HG03196 (cell line): Measurements from ENCODE around the gene RECQL5.

Source experiments
- ATAC-seq: cut with Tn5 transposase; IDR thresholded peaks from one replicate; pipeline ENCODE4 v1.9.1; 2021; ENCODE audit not compliant: unreplicated experiment

Gene RECQL5

DNA sequence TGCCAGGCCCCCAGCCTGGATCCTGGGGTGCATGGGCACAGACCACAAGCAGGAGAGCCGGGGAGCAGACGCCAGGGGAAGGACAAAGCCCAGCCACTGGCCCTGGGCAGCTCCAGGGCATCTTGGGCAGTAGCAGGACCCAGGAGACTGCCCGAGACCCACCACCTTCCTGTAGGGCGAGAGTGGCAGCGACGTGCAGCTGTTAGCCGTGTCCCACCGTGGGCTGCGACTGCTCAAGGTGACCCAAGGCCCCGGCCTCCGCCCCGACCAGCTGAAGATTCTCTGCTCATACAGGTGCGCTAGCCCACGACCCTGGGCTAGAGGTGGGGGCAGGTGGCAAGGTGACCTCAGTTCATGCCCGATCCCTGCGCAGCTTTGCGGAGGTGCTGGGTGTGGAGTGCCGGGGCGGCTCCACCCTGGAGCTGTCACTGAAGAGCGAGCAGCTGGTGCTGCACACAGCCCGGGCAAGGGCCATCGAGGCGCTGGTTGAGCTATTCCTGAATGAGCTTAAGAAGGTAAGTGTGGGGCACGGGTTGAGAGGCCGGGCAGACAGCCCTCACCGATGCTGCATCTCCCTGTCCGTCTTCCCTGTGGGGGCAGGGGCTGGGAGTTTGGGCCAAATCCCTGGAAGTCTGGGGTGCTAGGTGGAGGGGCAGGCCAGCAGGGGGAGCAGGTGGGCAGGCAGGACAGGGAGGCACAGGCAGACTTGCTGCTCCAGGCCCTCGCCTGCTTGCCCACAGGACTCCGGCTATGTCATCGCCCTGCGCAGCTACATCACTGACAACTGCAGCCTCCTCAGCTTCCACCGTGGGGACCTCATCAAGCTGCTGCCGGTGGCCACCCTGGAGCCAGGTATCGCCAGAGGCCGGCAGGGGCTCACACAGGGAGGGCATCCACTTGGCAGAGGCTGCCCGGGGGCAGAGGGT, 47.2 kb downstream of the RECQL5 start:
- ATAC-seq, result no peak

GRCh38 chr17:75617675-75618074, 49.3 kb downstream of the RECQL5 start:
- no peak for ATAC-seq

DNA sequence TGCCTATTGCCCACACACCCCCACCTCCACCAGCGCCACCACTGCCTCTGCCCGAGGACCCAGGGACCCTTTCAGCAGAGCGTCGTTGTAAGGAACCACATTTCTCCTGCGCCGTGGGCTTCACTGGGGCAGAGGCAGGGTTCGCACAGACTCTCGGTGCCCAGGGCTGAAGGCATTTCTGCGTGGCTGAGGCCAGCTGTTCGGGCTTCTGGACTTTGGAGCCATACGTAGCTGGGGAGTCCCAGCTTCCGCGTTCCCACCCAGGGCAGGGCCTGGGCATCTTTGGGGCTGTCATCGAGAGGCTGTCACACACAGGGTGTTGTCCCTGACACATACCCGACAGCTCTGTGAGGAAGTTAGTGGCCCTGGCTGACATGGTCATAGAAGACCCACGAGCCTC, 49.7 kb downstream of the RECQL5 start:
- no peak for ATAC-seq

GRCh38 chr17:75616521-75617122, 50.3 kb downstream of the RECQL5 start:
- ATAC-seq, result no peak

DNA sequence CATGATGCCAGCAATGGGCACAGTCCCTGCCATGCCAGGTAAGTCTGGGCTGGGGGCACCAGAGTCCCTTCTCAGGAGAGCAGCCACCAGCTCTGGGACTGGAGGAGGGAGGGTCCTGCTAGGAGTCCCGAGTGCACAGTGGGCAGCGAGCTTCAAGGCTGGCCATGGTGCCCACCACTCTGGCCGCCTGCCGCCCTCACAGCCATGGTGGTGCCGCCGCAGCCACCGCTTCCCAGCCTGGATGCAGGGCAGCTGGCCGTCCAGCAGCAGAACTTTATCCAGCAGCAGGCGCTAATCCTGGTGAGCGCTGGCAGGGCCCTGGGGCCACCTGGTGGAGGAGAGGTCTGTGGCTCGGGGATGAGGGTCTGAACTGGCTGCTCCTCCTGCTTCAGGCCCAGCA, 51.7 kb downstream of the RECQL5 start:
- no peak for ATAC-seq

GRCh38 chr17:75614556-75615270, 52.2 kb downstream of the RECQL5 start:
- no peak for ATAC-seq

DNA sequence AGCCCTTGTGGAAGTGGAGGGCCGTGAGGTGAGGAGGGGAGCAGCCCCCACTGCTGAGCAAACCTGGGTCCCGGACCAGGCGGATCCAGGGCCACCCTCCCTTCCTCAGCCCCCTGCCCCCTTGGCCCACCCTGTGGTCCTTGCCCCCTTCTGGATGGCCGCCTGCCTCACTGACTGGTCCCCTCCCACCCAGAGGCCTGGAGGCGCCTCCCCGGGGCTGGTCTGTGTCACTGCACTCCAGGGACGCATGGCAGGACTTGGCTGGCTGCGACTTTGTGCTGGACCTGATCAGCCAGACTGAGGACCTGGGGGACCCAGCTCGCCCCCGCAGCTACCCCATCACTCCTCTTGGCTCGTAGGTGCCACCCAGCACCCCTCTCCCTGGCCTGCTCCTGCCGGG, 52.9 kb downstream of the RECQL5 start:
- no peak for ATAC-seq

GRCh38 chr17:75612906-75613626, 53.9 kb downstream of the RECQL5 start:
- ATAC-seq, result no peak

DNA sequence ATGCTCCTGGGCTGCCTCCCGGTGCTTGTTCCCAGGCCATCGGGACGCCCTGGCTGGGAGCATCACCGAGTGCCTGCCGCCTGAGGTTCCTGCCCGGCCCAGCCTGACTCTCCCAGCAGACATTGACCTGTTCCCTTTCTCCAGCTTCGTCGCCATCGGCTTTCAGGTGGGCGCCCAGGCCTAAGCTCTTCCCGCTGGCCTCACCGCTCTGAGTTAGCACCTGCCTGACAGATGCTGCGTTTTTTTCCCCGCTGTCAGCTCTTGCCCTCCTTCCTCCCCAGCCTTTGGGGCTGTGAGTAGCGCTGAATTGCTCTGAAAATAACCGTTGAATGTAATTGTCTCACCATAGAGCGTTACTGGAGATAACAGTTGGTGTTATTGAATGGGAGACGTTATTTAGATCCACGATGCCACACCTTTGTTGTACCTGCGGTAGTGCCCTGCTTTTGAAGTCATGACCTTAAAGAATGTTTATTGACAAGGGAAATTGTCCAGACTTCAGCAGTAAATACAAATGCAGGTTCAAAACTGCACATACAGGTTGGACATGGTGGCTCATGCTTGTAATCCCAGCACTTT, 55.0 kb downstream of the RECQL5 start:
- no peak for ATAC-seq

- no peak for ATAC-seq
Measured at GRCh38 chr17:75610103-75610984, 56.6 kb downstream of the RECQL5 start.

DNA sequence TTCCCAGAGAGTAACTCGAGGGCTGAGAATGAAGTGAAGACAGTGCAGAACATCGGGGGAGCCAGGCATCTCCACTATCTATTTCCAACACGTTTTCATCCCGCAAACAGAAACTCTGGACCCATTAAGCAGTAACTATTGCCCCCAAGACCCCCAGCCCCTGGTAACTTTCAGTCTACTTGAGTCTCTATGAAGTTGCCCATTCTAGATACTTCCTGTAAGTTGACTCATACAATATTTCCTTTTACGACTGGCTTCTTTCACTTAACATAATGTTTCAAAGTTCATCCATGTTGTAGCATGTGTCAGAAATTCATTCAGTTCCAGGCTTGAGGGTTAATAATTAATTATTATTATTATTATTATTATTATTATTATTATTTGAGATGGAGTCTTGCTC, 59.9 kb downstream of the RECQL5 start:
- no peak for ATAC-seq

DNA sequence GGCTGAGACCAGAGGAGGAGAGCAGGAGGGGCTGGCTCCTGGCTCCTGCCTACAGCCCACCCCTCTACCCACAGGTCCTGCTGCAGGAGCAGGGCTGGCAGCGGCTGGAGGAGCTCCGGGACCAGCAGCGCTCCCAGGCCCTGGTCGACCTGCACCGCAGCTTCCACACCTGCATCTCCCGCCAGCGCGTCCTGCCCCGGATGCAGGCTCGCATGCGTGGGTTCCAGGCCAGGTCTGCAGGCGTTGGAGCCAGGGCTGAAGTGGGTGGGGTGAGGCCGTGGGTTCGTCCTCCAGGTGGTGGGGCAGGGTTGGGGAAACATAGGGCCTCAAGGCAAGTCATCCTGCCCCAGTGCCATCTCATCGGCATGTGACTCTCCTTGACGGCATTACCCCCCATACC, 61.2 kb downstream of the RECQL5 start:
- no peak for ATAC-seq

DNA sequence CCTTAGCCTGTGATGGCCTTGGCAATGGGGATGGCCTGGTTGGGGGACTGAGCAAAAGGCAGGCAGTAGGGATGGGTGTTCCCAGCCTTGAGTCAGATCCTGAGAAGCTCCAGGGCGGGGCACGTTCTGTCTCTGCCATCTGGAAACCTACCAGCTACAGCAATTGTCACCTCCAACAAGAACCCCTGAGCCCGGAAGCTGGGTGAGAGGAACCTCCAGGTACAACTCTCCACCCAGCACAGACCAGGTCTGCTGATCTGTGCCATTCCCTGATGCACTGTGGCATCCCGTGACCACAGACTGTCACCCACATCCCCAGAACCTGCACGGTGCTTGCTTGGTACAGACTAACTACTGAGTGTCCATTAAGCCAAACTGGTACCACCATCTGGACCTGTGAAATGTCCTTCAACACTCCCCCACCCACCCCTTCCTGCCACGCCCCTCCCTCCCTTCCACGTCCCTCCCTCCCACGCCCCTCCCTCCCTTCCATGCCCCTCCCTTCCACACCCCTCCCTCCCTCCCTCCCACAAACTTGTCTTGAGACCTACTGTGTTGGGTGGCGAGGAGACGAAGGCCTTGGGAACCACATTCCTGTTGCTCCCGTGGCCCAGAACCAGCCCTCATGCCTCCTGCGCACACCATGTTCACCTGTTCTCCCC, 62.8 kb downstream of the RECQL5 start:
- ATAC-seq, result no peak

DNA sequence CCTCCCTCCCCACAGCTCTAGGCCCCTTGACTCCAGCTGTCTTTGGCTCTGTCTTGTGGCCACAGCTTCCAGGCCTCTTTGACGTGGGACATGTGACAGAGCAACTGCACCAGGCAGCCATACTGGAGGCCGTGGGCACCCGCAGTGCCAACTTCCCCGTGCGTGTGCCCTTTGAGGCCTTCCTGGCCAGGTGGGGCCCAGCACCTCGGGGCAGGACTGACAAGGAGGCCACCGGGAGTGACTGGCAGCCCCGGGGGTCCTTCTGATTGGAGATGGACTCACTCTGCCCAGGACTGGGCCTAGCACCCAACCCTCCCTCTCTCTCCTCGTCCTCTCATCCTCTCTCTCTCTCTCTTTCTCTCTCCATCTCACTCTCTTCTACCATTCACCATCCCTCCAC, 63.8 kb downstream of the RECQL5 start:
- no peak for ATAC-seq

GRCh38 chr17:75602644-75603043, 64.3 kb downstream of the RECQL5 start:
- no peak for ATAC-seq

DNA sequence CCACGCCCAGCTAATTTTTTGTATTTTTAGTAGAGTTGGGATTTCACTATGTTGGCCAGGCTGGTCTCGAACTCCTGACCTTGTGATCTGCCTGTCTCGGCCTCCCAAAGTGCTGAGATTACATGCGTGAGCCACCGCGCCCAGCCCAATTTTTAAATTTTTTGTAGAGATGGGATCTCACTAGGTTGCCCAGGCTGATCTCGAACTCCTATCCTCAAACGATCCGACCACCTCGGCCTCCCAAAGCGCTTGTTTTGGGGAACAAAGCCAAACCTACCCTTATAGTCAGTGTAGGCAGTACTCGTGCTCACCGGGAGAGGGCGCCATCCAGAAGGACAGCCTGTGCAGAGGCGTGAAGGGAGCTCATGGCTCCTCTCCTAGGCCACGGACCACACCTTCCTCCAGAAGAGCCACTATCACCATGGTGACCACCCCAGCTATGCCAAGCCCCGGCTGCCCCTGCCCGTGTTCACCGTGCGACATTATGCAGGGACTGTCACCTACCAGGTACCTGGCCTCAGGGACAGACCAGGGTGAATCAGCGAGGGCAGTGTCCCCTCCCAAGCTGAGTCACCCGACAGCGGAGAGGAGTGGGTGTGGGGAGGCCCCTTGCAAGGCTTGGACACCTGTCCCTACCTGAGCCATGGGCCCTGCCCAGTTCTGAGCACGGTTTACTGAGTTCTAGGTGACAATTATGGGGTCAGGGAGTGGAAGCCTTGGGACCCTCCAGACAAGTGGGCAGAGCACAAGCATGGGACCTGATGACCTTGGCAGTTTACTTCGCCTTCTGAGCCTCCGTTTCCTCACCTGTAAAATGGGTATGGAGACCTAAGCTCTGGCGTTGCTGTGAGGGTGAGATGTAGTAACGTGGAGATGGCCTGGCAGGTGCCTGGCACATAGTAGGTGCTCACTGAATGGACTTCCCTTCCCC, 65.6 kb downstream of the RECQL5 start:
- no peak for ATAC-seq

GRCh38 chr17:75596320-75597087, 70.5 kb downstream of the RECQL5 start:
- no peak for ATAC-seq

- ATAC-seq, result no peak
Measured at GRCh38 chr17:75595920-75596313, 71.0 kb downstream of the RECQL5 start.
